Peyer's patch (tissue), 4 donors: ENCODE results near the gene CHST15. TPM values are rescaled to one million over a fixed set of nuclear protein-coding genes. Genes with fewer than 3 reads are reported as not detected.

ENCODE experiments used
- DNase-seq, 3 donors: peaks; one replicate each; pipeline ENCODE4 v3.0.0-alpha.2; 2017 to 2019
- H3K27ac ChIP-seq, 4 donors: fragments of 200-600 bp; sonication (generic); one replicate each; pipeline ENCODE4 v1.5.1; 2016 to 2019
- H3K27me3 ChIP-seq, 2 donors: fragments of 200-600 bp; sonication (generic); one replicate each; pipeline ENCODE4 v1.5.1; 2019
- H3K36me3 ChIP-seq, 3 donors: fragments of 200-600 bp; sonication (generic); one replicate each; pipeline ENCODE4 v1.5.1; 2016 to 2019
- H3K4me1 ChIP-seq, 4 donors: fragments of 200-600 bp; sonication (generic); one replicate each; pipeline ENCODE4 v1.5.1; 2016 to 2019
- H3K4me3 ChIP-seq, 4 donors: fragments of 200-600 bp; sonication (generic); 1 replicate in 3 of 4; 2 replicates in 1 of 4; pipeline ENCODE4 v1.5.1; 2016 to 2019; ENCODE audit warnings: mild to moderate bottlenecking in 1 of 4
- H3K9me3 ChIP-seq, 4 donors: fragments of 200-600 bp; sonication (generic); one replicate each; pipeline ENCODE4 v1.5.1; 2016 to 2019; ENCODE audit warnings: mild to moderate bottlenecking in 1 of 4
- CTCF ChIP-seq, 6 experiments: fragments of 450-650 bp in 4 of 6; fragments of 200-600 bp in 2 of 6; sonication (generic) in 1 of 6; IDR thresholded peaks; one replicate each; pipeline ENCODE4 v1.5.1; 2017 to 2019; ENCODE audit warnings: antibody characterized with exemption in 6 of 6, mild to moderate bottlenecking in 3 of 6, moderate library complexity in 1 of 6
- POLR2A ChIP-seq, 2 donors: fragments of 450-650 bp; IDR thresholded peaks; one replicate each; pipeline ENCODE4 v1.5.1; 2017; ENCODE audit warnings: antibody characterized with exemption in 2 of 2, mild to moderate bottlenecking in 2 of 2, moderate library complexity in 2 of 2
- total RNA-seq, 4 donors: library from RNA; depleted of rRNA; stranded (reverse); fragments of >200 nt; gene quantifications; one replicate each; pipeline ENCODE4 v1.1.0, GENCODE V29; 2016

Gene CHST15
- total RNA-seq, 4 donors from 2014 or later = 3.9 to 55.3 (median 10.9) TPM

GRCh38 chr10:124091646-124092249, 1.6 kb downstream of the CHST15 start:
- Histone ChIP-seq H3K4me1 (peaks cover 0 to 39% (median 3%) of the 10 kb centered on the region in 4 donors), H3K27ac (peak overlapping the region; percentile 82 to 96 (median 86)), H3K4me3 (peak overlapping the region; percentile 56 to 92 (median 68)), H3K27me3 (no peaks in the 10 kb centered on the region), H3K9me3 (no peaks in the 10 kb centered on the region), H3K36me3 (no peaks in the 10 kb centered on the region)
- no peak for TF ChIP-seq CTCF (IDR thresholded peaks at IDR 0.05)
- TF ChIP-seq POLR2A (IDR thresholded peaks at IDR 0.05) = no peak
- peak in 1 of 3 donors; percentile 56 for DNase-seq

- Histone ChIP-seq H3K9me3 (no peaks in the 10 kb centered on the region), H3K4me3 (peak overlapping the region in 3 of 4 donors; percentile 56 to 92 (median 65)), H3K36me3 (no peaks in the 10 kb centered on the region), H3K27me3 (no peaks in the 10 kb centered on the region), H3K27ac (peak overlapping the region in 1 of 4 donors; percentile 96), H3K4me1 (peaks cover 0 to 47% (median 6%) of the 10 kb centered on the region in 4 donors)
- TF ChIP-seq POLR2A (IDR thresholded peaks at IDR 0.05) (no peak), CTCF (IDR thresholded peaks at IDR 0.05) (no peak)
- peak in 1 of 3 donors; percentile 28 for DNase-seq
Measured at GRCh38 chr10:124090601-124091209, 2.7 kb downstream of the CHST15 start.

GRCh38 chr10:124089859-124090258, 3.5 kb downstream of the CHST15 start:
- Histone ChIP-seq H3K27me3 (no peaks in the 10 kb centered on the region), H3K4me1 (peaks cover 0 to 50% (median 6%) of the 10 kb centered on the region in 4 donors), H3K27ac (no peak overlapping the region), H3K36me3 (no peaks in the 10 kb centered on the region), H3K9me3 (no peaks in the 10 kb centered on the region), H3K4me3 (no peak overlapping the region)
- no peak for DNase-seq
- TF ChIP-seq CTCF (IDR thresholded peaks at IDR 0.05) = no peak
- no peak for TF ChIP-seq POLR2A (IDR thresholded peaks at IDR 0.05)

- Histone ChIP-seq H3K4me1 (peaks cover 0 to 47% (median 7%) of the 10 kb centered on the region in 4 donors), H3K27me3 (no peaks in the 10 kb centered on the region), H3K4me3 (no peak overlapping the region), H3K27ac (no peak overlapping the region), H3K9me3 (no peaks in the 10 kb centered on the region), H3K36me3 (no peaks in the 10 kb centered on the region)
- TF ChIP-seq POLR2A (IDR thresholded peaks at IDR 0.05) (no peak), CTCF (IDR thresholded peaks at IDR 0.05) (no peak)
- no peak for DNase-seq
Measured at GRCh38 chr10:124088915-124089314, 4.5 kb downstream of the CHST15 start.

- H3K27me3 ChIP-seq = no peaks in the 10 kb centered on the region
- H3K4me1 ChIP-seq = peaks cover 0 to 46% (median 7%) of the 10 kb centered on the region in 4 donors
- peak overlapping the region in 1 of 4 donors; percentile 42 for H3K27ac ChIP-seq
- DNase-seq = peak in 2 of 3 donors; percentile 77 to 79
- no peak overlapping the region for H3K4me3 ChIP-seq
- TF ChIP-seq CTCF (IDR thresholded peaks at IDR 0.05) (no peak), POLR2A (IDR thresholded peaks at IDR 0.05) (no peak)
- H3K9me3 ChIP-seq = no peaks in the 10 kb centered on the region
- no peaks in the 10 kb centered on the region for H3K36me3 ChIP-seq
Measured at GRCh38 chr10:124087672-124088634, 5.4 kb downstream of the CHST15 start.
